Effector memory CD4-positive, alpha-beta T cell (primary cell): Measurements from ENCODE around the gene WDR7.

Source experiments
- DNase-seq, 3 donors: peaks; one replicate each; pipeline ENCODE4 v3.0.0-alpha.2; 2020
- H3K27ac ChIP-seq: 2 replicates; pipeline ENCODE4 v1.7.0; 2013; ENCODE audit warnings: mild to moderate bottlenecking, low read length, moderate library complexity; ENCODE audit not compliant: insufficient read depth, poor library complexity, severe bottlenecking
- H3K27me3 ChIP-seq: replicated peaks from 2 replicates; pipeline ENCODE4 v1.7.0; 2013; ENCODE audit warnings: mild to moderate bottlenecking, low read length; ENCODE audit not compliant: insufficient read depth, control insufficient read depth, poor library complexity, severe bottlenecking
- H3K36me3 ChIP-seq: 2 replicates; pipeline ENCODE4 v1.7.0; 2013; ENCODE audit warnings: mild to moderate bottlenecking, low read length, moderate library complexity; ENCODE audit not compliant: control insufficient read depth, insufficient read depth
- H3K4me1 ChIP-seq: 2 replicates; pipeline ENCODE4 v1.7.0; 2013; ENCODE audit warnings: low read length, mild to moderate bottlenecking; ENCODE audit not compliant: control insufficient read depth, insufficient read depth, poor library complexity, severe bottlenecking
- H3K4me3 ChIP-seq: 2 replicates; pipeline ENCODE4 v1.7.0; 2013; ENCODE audit warnings: low read length, low read depth, mild to moderate bottlenecking; ENCODE audit not compliant: insufficient read depth, poor library complexity, severe bottlenecking
- H3K9me3 ChIP-seq: 2 replicates; pipeline ENCODE4 v1.7.0; 2013; ENCODE audit warnings: mild to moderate bottlenecking, low read length, moderate library complexity; ENCODE audit not compliant: control insufficient read depth

The WDR7 gene

GRCh38 chr18:56983275-56983992 lies 332.3 kb downstream of the WDR7 start:
- Histone ChIP-seq H3K9me3 (no peaks in the 10 kb centered on the region), H3K27me3 (no peaks in the 10 kb centered on the region), H3K4me1 (no peaks in the 10 kb centered on the region), H3K27ac (no peak overlapping the region), H3K36me3 (no peaks in the 10 kb centered on the region), H3K4me3 (no peak overlapping the region)
- DNase-seq = no peak

- Histone ChIP-seq H3K4me3 (no peak overlapping the region), H3K36me3 (no peaks in the 10 kb centered on the region), H3K4me1 (no peaks in the 10 kb centered on the region), H3K27me3 (no peaks in the 10 kb centered on the region), H3K9me3 (no peaks in the 10 kb centered on the region), H3K27ac (no peak overlapping the region)
- no peak for DNase-seq
These were observed 333.6 kb downstream of the WDR7 start for GRCh38 chr18:56984731-56985130.

- H3K36me3 ChIP-seq = no peaks in the 10 kb centered on the region
- no peaks in the 10 kb centered on the region for H3K9me3 ChIP-seq
- no peak overlapping the region for H3K27ac ChIP-seq
- DNase-seq = no peak
- H3K4me3 ChIP-seq = no peak overlapping the region
- no peaks in the 10 kb centered on the region for H3K27me3 ChIP-seq
- H3K4me1 ChIP-seq = no peaks in the 10 kb centered on the region
These were observed 335.7 kb downstream of the WDR7 start for GRCh38 chr18:56986829-56987228.

GRCh38 chr18:56987236-56987635 lies 336.1 kb downstream of the WDR7 start:
- H3K27me3 ChIP-seq = no peaks in the 10 kb centered on the region
- no peak overlapping the region for H3K4me3 ChIP-seq
- H3K4me1 ChIP-seq = no peaks in the 10 kb centered on the region
- H3K9me3 ChIP-seq = no peaks in the 10 kb centered on the region
- no peak overlapping the region for H3K27ac ChIP-seq
- H3K36me3 ChIP-seq = no peaks in the 10 kb centered on the region
- DNase-seq = no peak

- no peaks in the 10 kb centered on the region for H3K9me3 ChIP-seq
- DNase-seq = no peak
- H3K27ac ChIP-seq = no peak overlapping the region
- H3K36me3 ChIP-seq = no peaks in the 10 kb centered on the region
- H3K27me3 ChIP-seq = no peaks in the 10 kb centered on the region
- no peak overlapping the region for H3K4me3 ChIP-seq
- H3K4me1 ChIP-seq = no peaks in the 10 kb centered on the region
These were observed 336.9 kb downstream of the WDR7 start for GRCh38 chr18:56988022-56988421.

- no peaks in the 10 kb centered on the region for H3K9me3 ChIP-seq
- H3K4me3 ChIP-seq = no peak overlapping the region
- H3K27ac ChIP-seq = no peak overlapping the region
- no peaks in the 10 kb centered on the region for H3K4me1 ChIP-seq
- no peaks in the 10 kb centered on the region for H3K36me3 ChIP-seq
- no peak for DNase-seq
- H3K27me3 ChIP-seq = no peaks in the 10 kb centered on the region
These were observed 339.5 kb downstream of the WDR7 start for GRCh38 chr18:56990678-56991077.

GRCh38 chr18:56992777-56993176 lies 341.6 kb downstream of the WDR7 start:
- no peaks in the 10 kb centered on the region for H3K9me3 ChIP-seq
- no peaks in the 10 kb centered on the region for H3K4me1 ChIP-seq
- H3K36me3 ChIP-seq = no peaks in the 10 kb centered on the region
- no peaks in the 10 kb centered on the region for H3K27me3 ChIP-seq
- no peak overlapping the region for H3K27ac ChIP-seq
- no peak for DNase-seq
- no peak overlapping the region for H3K4me3 ChIP-seq

- no peak overlapping the region for H3K4me3 ChIP-seq
- no peak overlapping the region for H3K27ac ChIP-seq
- H3K27me3 ChIP-seq = no peaks in the 10 kb centered on the region
- H3K36me3 ChIP-seq = no peaks in the 10 kb centered on the region
- DNase-seq = no peak
- no peaks in the 10 kb centered on the region for H3K4me1 ChIP-seq
- H3K9me3 ChIP-seq = no peaks in the 10 kb centered on the region
These were observed 344.5 kb downstream of the WDR7 start for GRCh38 chr18:56995579-56996188.

- Histone ChIP-seq H3K27me3 (no peaks in the 10 kb centered on the region), H3K36me3 (no peaks in the 10 kb centered on the region), H3K9me3 (no peaks in the 10 kb centered on the region), H3K27ac (no peak overlapping the region), H3K4me1 (peaks cover 2% of the 10 kb centered on the region), H3K4me3 (no peak overlapping the region)
- DNase-seq = no peak
These were observed 346.0 kb downstream of the WDR7 start for GRCh38 chr18:56997200-56997599.

GRCh38 chr18:56999823-57000222 lies 348.7 kb downstream of the WDR7 start:
- DNase-seq = no peak
- H3K36me3 ChIP-seq = no peaks in the 10 kb centered on the region

More at GRCh38 chr18:56999823-57000222, 348.7 kb downstream of the WDR7 start:
- Histone ChIP-seq H3K4me3 (no peak overlapping the region), H3K27ac (no peak overlapping the region), H3K4me1 (peaks cover 4% of the 10 kb centered on the region), H3K9me3 (no peaks in the 10 kb centered on the region), H3K27me3 (no peaks in the 10 kb centered on the region)
